GM10266 (cell line): ENCODE measurements around the gene CYB5B.

Source experiments
- DNase-seq: peaks from one replicate; pipeline ENCODE4 v3.0.0; 2012; ENCODE audit errors: extremely low spot score
- TF ChIP-seq, protein P1 (sequence below): IDR thresholded peaks from 2 replicates; pipeline ENCODE4 v1.5.1; 2012; ENCODE audit warnings: mild to moderate bottlenecking, low read depth; ENCODE audit not compliant: control insufficient read depth, insufficient read depth; ENCODE audit errors: missing control alignments

Gene CYB5B

DNA sequence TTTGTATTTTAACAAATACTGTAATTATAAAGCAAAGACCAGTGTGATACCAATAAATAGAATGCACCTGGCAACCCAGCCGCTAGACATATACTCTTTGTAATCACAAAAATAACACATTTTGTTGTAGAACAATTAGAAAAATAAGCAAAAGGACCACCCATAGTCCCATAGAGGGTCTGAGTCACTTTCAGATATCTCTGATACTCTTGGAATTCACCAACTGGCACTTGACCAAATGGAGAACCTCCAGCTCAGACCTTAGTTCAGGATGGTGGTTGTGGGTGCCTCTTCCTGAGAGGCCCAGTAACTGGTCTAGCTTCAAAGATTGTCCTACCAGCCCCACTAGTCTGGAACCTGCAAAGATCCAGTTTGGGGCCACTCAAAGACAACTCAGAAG lies 37.8 kb upstream of the CYB5B start:
- DNase-seq = no peak
- TF ChIP-seq, protein P1, sequence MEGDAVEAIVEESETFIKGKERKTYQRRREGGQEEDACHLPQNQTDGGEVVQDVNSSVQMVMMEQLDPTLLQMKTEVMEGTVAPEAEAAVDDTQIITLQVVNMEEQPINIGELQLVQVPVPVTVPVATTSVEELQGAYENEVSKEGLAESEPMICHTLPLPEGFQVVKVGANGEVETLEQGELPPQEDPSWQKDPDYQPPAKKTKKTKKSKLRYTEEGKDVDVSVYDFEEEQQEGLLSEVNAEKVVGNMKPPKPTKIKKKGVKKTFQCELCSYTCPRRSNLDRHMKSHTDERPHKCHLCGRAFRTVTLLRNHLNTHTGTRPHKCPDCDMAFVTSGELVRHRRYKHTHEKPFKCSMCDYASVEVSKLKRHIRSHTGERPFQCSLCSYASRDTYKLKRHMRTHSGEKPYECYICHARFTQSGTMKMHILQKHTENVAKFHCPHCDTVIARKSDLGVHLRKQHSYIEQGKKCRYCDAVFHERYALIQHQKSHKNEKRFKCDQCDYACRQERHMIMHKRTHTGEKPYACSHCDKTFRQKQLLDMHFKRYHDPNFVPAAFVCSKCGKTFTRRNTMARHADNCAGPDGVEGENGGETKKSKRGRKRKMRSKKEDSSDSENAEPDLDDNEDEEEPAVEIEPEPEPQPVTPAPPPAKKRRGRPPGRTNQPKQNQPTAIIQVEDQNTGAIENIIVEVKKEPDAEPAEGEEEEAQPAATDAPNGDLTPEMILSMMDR = no peak

DNA sequence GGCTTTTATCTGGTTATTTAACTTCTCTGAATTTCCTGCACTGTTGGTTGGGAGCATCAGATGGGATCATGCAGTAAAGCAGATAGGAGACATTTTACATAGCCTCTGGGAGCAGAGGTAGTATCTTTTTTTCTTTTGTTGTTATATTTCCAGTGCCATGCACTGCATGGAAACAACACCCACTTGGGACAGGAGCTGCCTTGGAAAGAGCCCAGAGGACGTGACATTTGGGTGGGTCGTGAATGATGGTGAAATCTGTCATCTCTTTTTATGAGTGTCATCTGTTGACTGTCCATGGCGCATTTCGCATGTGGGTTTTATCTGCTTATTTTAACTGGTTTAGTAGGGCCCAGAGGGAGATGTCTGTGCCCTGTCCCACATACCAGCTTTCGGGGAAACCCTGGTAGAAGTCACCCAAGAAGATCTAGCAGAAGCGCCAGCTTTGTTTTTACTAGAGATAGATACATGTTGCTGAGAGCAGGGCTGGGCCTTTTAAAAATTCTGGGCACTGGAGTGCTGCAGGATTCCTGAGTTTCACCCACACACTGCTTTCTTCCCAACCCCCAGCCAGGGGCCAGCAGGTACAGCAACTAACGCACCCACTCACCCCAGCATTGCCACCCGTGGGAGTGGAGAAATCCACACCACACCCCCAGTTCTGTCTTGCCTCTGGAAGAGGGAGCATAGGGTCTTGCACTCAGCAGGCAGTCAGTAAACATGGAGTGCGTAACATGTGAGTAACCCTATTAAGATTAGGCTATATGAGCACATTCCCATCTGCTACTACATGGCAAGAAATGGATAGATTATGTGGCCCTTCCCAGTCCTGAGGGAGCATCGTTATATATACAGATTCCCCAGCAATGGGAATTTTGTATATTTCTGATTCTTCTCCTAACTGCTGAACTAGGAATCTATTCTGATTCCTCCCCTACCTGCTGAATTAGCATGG lies 30.2 kb upstream of the CYB5B start:
- TF ChIP-seq, protein P1 = no peak
- no peak for DNase-seq

DNA sequence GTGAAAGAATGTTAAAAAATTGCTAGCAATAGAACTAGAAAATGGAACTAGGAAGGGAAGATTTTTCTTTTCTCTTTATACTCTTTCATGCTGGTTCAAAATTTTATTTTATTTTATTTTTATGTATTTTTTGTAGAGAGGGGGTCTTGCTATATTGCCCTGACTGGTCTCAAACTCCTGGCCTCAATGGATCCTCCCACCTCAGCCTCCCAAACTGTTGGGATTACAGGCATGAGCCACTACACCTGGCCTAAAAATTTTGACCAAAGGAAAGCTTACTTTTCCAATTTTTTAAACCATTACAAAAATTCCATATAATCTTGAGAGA lies 28.6 kb upstream of the CYB5B start:
- TF ChIP-seq, protein P1 = no peak
- DNase-seq = no peak

DNA sequence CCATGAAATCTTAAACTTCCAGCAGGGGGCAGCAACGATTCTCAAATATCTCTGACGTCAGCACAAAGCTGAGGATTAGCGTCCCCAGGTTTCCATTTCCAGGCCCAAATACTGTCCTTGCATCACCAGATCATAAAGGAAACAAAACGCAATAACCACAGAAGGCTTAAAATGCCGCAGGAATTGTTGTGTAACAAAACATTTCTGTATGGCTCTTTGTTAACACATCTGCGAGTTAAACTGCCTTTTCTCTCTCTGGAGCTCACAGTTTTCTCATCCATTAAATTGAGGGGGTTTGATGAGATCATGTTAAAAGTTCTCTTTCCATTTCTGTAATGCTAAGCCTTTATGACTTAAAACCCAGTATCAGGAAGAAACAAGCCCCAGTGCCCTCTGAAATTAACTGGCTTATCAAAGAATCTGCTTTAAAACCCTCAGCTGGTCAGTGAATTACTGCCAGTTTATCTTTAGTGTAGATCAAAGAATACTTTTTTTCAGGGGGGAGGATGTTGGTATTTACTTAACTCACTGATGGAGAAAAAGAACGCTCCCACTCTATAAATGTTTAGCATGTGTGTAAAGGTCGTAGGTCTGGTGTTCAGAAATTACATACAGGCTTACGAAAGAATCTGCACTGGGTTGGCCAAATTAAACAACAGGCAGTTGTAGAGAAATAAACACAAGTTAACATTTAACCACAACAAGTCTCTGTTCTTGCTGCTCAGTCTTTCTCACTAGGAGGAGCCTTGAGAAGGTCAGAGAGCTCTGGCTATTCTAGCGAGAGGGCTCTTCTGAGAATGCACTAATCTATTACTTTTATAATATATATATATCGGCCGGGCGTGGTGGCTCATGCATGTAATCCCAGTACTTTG lies 28.0 kb upstream of the CYB5B start:
- TF ChIP-seq, protein P1 = peak; percentile 51
- DNase-seq = peak; percentile 59

DNA sequence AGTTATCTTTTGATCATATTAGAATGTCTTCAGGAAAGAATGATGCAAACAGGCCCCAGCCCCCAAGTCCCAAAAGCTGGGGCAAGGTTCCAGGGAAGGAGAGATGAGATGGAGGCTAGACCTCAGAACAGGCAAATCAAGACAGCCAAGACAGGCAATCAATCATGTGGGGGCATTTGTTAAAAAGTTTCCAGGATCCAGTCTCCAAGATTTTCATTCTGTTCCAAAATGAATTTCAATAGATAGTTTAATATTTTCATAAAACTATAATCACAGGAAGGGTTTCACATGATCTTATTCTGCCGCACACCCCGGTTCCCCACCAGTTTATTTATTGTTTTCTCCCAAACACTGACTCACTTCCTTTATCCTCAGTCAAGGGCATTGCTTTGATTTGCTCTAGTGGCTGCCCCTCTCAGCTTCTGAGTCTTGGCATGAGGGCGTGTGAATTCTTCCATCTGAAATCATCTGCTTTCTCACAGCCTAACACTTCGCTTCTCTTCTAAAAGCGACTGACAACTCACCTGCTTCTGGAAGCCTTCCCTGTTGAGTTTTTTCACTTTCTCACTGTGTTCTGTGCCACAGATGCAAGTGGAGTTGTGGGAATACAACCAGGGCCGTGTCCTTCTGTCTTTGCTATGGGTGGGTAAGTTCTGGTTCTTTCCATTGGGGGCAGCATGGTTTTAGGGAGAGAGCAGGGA lies 26.4 kb upstream of the CYB5B start:
- TF ChIP-seq, protein P1 = peak; percentile 17
- DNase-seq = no peak

DNA sequence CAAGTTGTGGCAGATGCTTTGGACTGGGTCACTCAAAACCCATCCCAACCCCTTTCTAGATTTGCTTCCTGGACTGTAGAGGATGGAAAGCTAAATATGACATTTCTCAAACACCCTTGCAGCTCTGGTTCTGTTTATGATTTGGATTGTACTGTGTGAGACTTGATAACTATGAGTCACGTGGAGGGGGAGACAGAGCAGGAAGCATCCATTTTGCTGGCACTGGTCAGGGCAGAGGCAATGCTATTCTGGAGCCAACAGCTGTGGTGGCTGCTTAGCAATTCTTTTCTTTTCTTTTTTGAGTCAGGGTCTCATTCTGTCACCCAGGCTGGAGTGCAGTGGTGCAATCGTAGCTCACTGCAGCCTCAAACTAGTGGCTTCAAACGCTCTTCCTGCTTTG lies 25.1 kb upstream of the CYB5B start:
- DNase-seq = no peak
- TF ChIP-seq, protein P1 = no peak
